K562 (cell line): Measurements from ENCODE around the gene NOTO. TPM values are rescaled to one million over a fixed set of nuclear protein-coding genes. Genes with fewer than 3 reads are reported as not detected.

Source experiments
- ATF7 ChIP-seq: fragments of 450-650 bp; IDR thresholded peaks from 2 replicates; pipeline ENCODE4 v1.7.1; 2014; ENCODE audit warnings: mild to moderate bottlenecking, moderate library complexity
- CGGBP1 ChIP-seq: fragments of 250-450 bp; sonication (Bioruptor Pico); IDR thresholded peaks from 2 replicates; pipeline ENCODE4 v1.9.0; 2021; ENCODE audit warnings: mild to moderate bottlenecking
- E2F3 ChIP-seq: fragments of 250-450 bp; sonication (Bioruptor Pico); IDR thresholded peaks from 2 replicates; pipeline ENCODE4 v1.4.0; 2020; ENCODE audit warnings: mild to moderate bottlenecking
- KAT7 ChIP-seq: sonication (generic); formaldehyde crosslinking; IDR thresholded peaks from 2 replicates; pipeline ENCODE4 v1.8.0; 2022; ENCODE audit warnings: missing genetic modification reagents, mild to moderate bottlenecking, borderline replicate concordance
- NFRKB ChIP-seq: fragments of 450-650 bp; IDR thresholded peaks from 2 replicates; pipeline ENCODE4 v1.6.1; 2016; ENCODE audit warnings: low read depth
- RBM25 ChIP-seq: fragments of 200-400 bp; formaldehyde crosslinking; IDR thresholded peaks from 2 replicates; pipeline ENCODE4 v1.6.1; 2018; ENCODE audit warnings: low read length, low read depth, moderate library complexity; ENCODE audit not compliant: severe bottlenecking
- STAG1 ChIP-seq: sonication (generic); formaldehyde crosslinking; IDR thresholded peaks from 2 replicates; pipeline ENCODE4 v1.5.0; 2020; ENCODE audit warnings: missing genetic modification reagents, borderline replicate concordance
- TSHZ1 ChIP-seq: fragments of 250-450 bp; sonication (Bioruptor Pico); IDR thresholded peaks from 2 replicates; pipeline ENCODE4 v1.4.0; 2020; ENCODE audit warnings: mild to moderate bottlenecking, moderate library complexity
- ZFP36 ChIP-seq: fragments of 150-350 bp; IDR thresholded peaks from 2 replicates; pipeline ENCODE4 v1.6.1; 2018; ENCODE audit warnings: low read length, low read depth; ENCODE audit not compliant: partially characterized antibody
- ZNF12 ChIP-seq: sonication (generic); formaldehyde crosslinking; IDR thresholded peaks from 2 replicates; pipeline ENCODE4 v1.4.0; 2020; ENCODE audit warnings: mild to moderate bottlenecking, missing genetic modification reagents
- ZNF407 ChIP-seq: fragments of 450-650 bp; IDR thresholded peaks from 2 replicates; pipeline ENCODE4 v1.6.1; 2016; ENCODE audit warnings: low read depth
- ZNF589 ChIP-seq: fragments of 200-800 bp; sonication (Bioruptor generic); IDR thresholded peaks from 2 replicates; pipeline ENCODE4 v1.6.1; 2016; ENCODE audit warnings: low read depth, missing genetic modification characterization, missing compliant biosample characterization
- polyA plus RNA-seq, 8 experiments: library from polyadenylated mRNA; depleted of rRNA in 4 of 8; stranded (reverse) in 5 of 8; unstranded in 3 of 8; fragments of >200 nt; fragmentation: Nextera tagmentation in 2 of 8; fragmentation: Illumina TruSeq in 1 of 8; extraction: Ambion mirVana in 2 of 8; extraction: Trizol in 1 of 8; gene quantifications; 2 replicates each; pipeline versions ENCODE4 v1.2.1 to v1.2.3, GENCODE V29; 2011 to 2014; ENCODE audit warnings: inconsistent platforms in 1 of 8, missing spikeins in 1 of 8
- total RNA-seq, 7 experiments: library from RNA; depleted of rRNA in 6 of 7; stranded (reverse); fragments of >200 nt in 6 of 7; fragmentation: Illumina TruSeq in 2 of 7; extraction: Trizol in 2 of 7; gene quantifications; 2 replicates each; pipeline versions ENCODE4 v1.2.1 to v1.2.3, GENCODE V29; 2011 to 2021; ENCODE audit warnings: low replicate concordance in 1 of 7

The NOTO gene
- total and polyA plus RNA-seq, 9 of the 15 experiments (the other 6 are each of a cell fraction or from before 2014, with no cell fraction given): not detected

- no peak for TF ChIP-seq TSHZ1 (CRISPR knock-in tag)
- TF ChIP-seq ZNF407: peak; percentile 17; the same call in 1 of the 2 replicates
- peak; percentile 16 for TF ChIP-seq ZFP36
- no peak for TF ChIP-seq ZNF589
- TF ChIP-seq NFRKB: 0 out of 2 replicates have a peak, but pooled peaks have one; percentile 36
- peak; percentile 69; the same call in 1 of the 2 replicates for TF ChIP-seq KAT7 (CRISPR knock-in tag)
- TF ChIP-seq E2F3 (CRISPR knock-in tag): peak; percentile 90
- peak; percentile 90 for TF ChIP-seq STAG1 (CRISPR knock-in tag)
- 0 out of 2 replicates have a peak, but pooled peaks have one; percentile 25 for TF ChIP-seq ATF7
- 0 out of 2 replicates have a peak, but pooled peaks have one; percentile 23 for TF ChIP-seq ZNF12 (CRISPR knock-in tag)
- TF ChIP-seq CGGBP1 (CRISPR knock-in tag): no peak
- peak; percentile 6 for TF ChIP-seq RBM25
Observed at GRCh38 chr2:73176881-73177644, 25.3 kb upstream of the NOTO start (continued).
